Measurements from ENCODE around the gene SPSB2. TPM values are rescaled to one million over a fixed set of nuclear protein-coding genes. Genes with fewer than 3 reads are reported as not detected.

SPSB2 gene
- total and polyA plus RNA-seq, 9 of the 15 experiments (the other 6 are each of a cell fraction or from before 2014, with no cell fraction given): 0.10 to 10.6 (median 1.9) TPM

DNA sequence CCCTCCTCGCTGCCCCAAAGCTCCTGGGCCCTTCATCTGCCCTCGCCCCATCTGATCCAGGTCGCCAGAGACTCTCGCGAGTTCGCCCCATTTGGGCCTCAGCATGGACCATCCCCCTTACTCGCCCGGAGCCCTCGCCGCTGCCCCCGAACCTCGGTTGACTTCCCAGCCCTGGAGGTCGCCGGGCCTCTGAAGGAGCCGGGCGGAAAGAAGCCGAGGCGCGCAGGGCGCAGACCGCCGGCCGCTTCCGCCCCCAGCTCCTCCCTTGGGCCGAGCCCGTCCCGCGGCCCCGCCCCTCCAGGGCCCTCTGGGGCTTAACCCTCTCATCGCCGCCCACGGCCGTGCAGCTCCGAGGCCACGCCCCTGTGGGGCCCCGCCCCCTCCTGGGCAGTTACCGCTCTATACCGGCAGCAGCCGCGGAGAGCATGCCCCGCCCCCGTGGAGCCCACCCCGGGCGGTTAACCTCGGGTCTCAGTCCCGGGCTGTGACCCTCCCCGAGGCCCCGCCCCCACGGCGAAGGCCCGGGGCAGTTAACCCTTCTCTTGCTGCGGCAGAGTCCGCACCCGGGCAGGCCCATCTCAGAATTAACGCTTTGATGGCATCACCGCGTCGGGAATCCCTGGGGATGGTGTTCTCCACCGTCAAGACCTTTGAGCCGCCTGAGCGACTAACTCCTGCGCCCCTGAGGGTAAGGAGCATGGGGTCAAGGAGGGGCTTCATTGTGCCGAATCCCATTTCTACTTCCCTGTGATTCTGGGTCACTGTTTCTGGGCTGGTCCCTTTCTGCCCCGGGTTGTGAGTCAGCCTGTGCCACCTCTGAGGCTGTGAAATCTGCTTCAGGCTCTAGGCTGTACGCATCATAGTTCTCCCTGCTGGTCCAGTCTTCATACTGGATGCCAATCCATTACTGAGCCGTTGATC lies at the start of gene SPSB2 (continued):
- TF ChIP-seq CEBPG (CRISPR knock-in tag; IDR thresholded peaks at IDR 0.05) (no peak), CEBPG (tag; conservative IDR thresholded peaks at IDR 0.05 in 1 of 2, IDR thresholded peaks at IDR 0.05 in 1 of 2) (no peak), SREBF2 (CRISPR knock-in tag; IDR thresholded peaks at IDR 0.05) (no peak), MXI1 (IDR thresholded peaks at IDR 0.05; ENCODE audit: low read depth, low read length) (peak; percentile 45; the same call in 1 of the 2 replicates), U2AF1 (optimal IDR thresholded peaks at IDR 0.05; ENCODE audit: low read depth, low read length) (no peak), ZNF324 (CRISPR knock-in tag; IDR thresholded peaks at IDR 0.05) (no peak), HDAC1 (IDR thresholded peaks at IDR 0.05) (peak in 1 of 2 experiments; percentile 6; a peak in 1 of 4 replicates), IRF2 (CRISPR knock-in tag; IDR thresholded peaks at IDR 0.05) (no peak), SIN3B (IDR thresholded peaks at IDR 0.05; ENCODE audit: low read depth) (no peak), BRCA1 (IDR thresholded peaks at IDR 0.05) (no peak), BRCA1 (CRISPR knock-in tag; IDR thresholded peaks at IDR 0.05) (no peak), ZSCAN32 (CRISPR knock-in tag; IDR thresholded peaks at IDR 0.05) (no peak)
- TF ChIP-seq, protein P1, sequence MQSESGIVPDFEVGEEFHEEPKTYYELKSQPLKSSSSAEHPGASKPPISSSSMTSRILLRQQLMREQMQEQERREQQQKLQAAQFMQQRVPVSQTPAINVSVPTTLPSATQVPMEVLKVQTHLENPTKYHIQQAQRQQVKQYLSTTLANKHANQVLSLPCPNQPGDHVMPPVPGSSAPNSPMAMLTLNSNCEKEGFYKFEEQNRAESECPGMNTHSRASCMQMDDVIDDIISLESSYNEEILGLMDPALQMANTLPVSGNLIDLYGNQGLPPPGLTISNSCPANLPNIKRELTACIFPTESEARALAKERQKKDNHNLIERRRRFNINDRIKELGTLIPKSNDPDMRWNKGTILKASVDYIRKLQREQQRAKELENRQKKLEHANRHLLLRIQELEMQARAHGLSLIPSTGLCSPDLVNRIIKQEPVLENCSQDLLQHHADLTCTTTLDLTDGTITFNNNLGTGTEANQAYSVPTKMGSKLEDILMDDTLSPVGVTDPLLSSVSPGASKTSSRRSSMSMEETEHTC (IDR thresholded peaks at IDR 0.05): no peak
- TF ChIP-seq, protein P2, sequence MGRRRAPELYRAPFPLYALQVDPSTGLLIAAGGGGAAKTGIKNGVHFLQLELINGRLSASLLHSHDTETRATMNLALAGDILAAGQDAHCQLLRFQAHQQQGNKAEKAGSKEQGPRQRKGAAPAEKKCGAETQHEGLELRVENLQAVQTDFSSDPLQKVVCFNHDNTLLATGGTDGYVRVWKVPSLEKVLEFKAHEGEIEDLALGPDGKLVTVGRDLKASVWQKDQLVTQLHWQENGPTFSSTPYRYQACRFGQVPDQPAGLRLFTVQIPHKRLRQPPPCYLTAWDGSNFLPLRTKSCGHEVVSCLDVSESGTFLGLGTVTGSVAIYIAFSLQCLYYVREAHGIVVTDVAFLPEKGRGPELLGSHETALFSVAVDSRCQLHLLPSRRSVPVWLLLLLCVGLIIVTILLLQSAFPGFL (CRISPR knock-in tag; IDR thresholded peaks at IDR 0.05): no peak
- TF ChIP-seq, protein P3, sequence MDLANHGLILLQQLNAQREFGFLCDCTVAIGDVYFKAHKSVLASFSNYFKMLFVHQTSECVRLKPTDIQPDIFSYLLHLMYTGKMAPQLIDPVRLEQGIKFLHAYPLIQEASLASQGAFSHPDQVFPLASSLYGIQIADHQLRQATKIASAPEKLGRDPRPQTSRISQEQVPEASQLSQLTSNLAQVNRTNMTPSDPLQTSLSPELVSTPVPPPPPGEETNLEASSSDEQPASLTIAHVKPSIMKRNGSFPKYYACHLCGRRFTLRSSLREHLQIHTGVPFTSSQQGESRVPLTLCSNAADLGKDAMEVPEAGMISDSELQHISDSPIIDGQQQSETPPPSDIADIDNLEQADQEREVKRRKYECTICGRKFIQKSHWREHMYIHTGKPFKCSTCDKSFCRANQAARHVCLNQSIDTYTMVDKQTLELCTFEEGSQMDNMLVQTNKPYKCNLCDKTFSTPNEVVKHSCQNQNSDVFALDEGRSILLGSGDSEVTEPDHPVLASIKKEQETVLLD (IDR thresholded peaks at IDR 0.05): no peak
- TF ChIP-seq, protein P4, sequence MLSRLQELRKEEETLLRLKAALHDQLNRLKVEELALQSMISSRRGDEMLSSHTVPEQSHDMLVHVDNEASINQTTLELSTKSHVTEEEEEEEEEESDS (CRISPR knock-in tag; IDR thresholded peaks at IDR 0.05): no peak
- TF ChIP-seq, protein P5, sequence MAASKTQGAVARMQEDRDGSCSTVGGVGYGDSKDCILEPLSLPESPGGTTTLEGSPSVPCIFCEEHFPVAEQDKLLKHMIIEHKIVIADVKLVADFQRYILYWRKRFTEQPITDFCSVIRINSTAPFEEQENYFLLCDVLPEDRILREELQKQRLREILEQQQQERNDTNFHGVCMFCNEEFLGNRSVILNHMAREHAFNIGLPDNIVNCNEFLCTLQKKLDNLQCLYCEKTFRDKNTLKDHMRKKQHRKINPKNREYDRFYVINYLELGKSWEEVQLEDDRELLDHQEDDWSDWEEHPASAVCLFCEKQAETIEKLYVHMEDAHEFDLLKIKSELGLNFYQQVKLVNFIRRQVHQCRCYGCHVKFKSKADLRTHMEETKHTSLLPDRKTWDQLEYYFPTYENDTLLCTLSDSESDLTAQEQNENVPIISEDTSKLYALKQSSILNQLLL (CRISPR knock-in tag; IDR thresholded peaks at IDR 0.05; ENCODE audit: borderline replicate concordance): no peak
- TF ChIP-seq, protein P6, sequence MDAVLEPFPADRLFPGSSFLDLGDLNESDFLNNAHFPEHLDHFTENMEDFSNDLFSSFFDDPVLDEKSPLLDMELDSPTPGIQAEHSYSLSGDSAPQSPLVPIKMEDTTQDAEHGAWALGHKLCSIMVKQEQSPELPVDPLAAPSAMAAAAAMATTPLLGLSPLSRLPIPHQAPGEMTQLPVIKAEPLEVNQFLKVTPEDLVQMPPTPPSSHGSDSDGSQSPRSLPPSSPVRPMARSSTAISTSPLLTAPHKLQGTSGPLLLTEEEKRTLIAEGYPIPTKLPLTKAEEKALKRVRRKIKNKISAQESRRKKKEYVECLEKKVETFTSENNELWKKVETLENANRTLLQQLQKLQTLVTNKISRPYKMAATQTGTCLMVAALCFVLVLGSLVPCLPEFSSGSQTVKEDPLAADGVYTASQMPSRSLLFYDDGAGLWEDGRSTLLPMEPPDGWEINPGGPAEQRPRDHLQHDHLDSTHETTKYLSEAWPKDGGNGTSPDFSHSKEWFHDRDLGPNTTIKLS (IDR thresholded peaks at IDR 0.05; ENCODE audit: borderline replicate concordance, low read depth): no peak

All from K562 (cell line).